Astrocyte of the spinal cord (primary cell): ENCODE results near the gene EPSTI1.

Source experiments
- DNase-seq: peaks from one replicate; pipeline ENCODE4 v3.0.0; 2011; ENCODE audit warnings: low read depth, low spot score
- H3K4me3 ChIP-seq: 2 replicates; pipeline ENCODE4 v1.5.1; 2011; ENCODE audit warnings: low read depth, mild to moderate bottlenecking, low read length, moderate library complexity
- CTCF ChIP-seq: IDR thresholded peaks from 2 replicates; pipeline ENCODE4 v1.5.1; 2012; ENCODE audit warnings: low read depth, mild to moderate bottlenecking, low read length, inconsistent platforms
- in situ Hi-C: cut with HindIII; loops from 2 replicates; pipeline ENCODE4 v1.10.0; 2017; ENCODE audit warnings: low sequenced_read_pairs

Gene EPSTI1

GRCh38 chr13:42924344-42924743, 67.7 kb downstream of the EPSTI1 start:
- TF ChIP-seq CTCF, result no peak
- DNase-seq, result no peak
- H3K4me3 ChIP-seq, result no peak overlapping the region
- in situ Hi-C loops, result no loop called here

- no peak for TF ChIP-seq CTCF
- no peak overlapping the region for H3K4me3 ChIP-seq
- DNase-seq, result no peak
- in situ Hi-C loops, result no loop called here
These were observed 84.3 kb downstream of the EPSTI1 start for GRCh38 chr13:42907745-42908144.

DNA sequence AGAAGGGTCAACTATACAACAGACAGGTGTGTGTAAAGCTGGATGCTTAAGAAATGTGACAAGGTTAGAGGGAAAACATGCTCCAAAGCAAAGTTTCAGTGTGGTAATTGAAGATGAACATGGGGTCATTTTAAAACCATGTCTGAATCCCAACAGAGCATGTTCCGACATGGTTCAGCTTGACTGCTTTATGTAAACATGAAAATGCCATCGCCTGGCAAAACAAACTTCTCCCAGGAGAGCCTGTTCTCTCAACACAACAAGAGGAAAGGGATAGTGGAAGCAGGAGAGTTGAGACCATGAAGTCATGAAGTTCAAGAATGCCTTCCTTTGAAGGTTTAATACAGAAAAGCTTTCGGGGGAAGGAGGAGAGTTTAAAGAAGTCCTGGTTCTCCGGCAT, 85.8 kb downstream of the EPSTI1 start:
- no peak for TF ChIP-seq CTCF
- no peak for DNase-seq
- in situ Hi-C loops, result no loop called here
- no peak overlapping the region for H3K4me3 ChIP-seq

DNA sequence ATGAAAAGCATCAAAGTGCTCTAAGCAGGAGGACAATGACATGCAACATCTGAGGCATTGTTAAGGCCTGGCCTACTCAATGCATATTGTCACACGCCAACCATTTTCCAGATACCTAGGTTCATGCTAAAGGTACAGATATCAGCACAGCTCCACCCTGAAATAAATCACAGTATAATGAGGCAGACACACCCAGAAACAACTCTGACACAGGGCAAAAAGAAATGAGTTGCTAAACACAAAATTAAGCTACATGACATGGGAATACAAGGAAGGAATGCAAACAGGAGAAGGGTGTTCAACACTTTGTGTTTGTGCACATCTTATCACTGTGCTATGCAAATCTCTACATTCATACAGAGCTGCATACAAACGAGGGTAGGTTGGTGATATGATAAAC, 86.5 kb downstream of the EPSTI1 start:
- in situ Hi-C loops, result no loop called here
- no peak for TF ChIP-seq CTCF
- no peak for DNase-seq
- H3K4me3 ChIP-seq, result no peak overlapping the region

- TF ChIP-seq CTCF, result no peak
- in situ Hi-C loops, result no loop called here
- no peak for DNase-seq
- no peak overlapping the region for H3K4me3 ChIP-seq
These were observed 92.8 kb downstream of the EPSTI1 start for GRCh38 chr13:42899266-42899665.

- no peak overlapping the region for H3K4me3 ChIP-seq
- no peak for DNase-seq
- no peak for TF ChIP-seq CTCF
- in situ Hi-C loops, result no loop called here
These were observed 96.3 kb downstream of the EPSTI1 start for GRCh38 chr13:42895776-42896175.

DNA sequence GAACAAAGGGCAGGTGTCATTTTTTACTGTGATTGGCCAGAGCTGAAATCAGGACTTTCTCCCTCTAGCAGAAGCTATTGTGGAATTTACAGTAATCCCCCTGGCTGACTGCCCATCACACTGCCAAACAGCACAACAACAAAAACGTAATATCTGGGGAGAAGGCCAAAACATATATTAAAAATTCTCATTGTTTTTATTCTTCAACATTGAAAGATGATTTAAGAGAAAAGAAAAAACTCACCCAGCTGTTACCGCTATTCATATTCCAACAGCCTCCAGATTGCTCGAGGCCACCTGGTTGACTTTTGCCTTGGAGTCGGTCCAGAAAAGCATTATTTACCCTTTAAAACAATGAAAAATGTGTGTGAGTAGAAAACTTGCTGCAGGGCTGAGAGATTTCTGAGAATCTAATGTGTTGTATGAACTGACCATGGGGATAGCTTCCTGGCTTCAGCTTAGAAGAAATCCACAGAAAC, 97.2 kb downstream of the EPSTI1 start:
- no peak overlapping the region for H3K4me3 ChIP-seq
- in situ Hi-C loops, result no loop called here
- no peak for TF ChIP-seq CTCF
- peak; percentile 58 for DNase-seq
